Measurements from ENCODE around the gene PANK3.

- TF ChIP-seq CTCF (IDR thresholded peaks at IDR 0.05) = no peak
- no peak for TF ChIP-seq POLR2AphosphoS5 (IDR thresholded peaks at IDR 0.05; ENCODE audit: low read depth, low read length)
- no peak for TF ChIP-seq TCF7L2 (IDR thresholded peaks at IDR 0.05; ENCODE audit: low read depth, low read length)
These were observed 21.8 kb downstream of the PANK3 start for GRCh38 chr5:168557389-168557788.
